Measurements from ENCODE around the gene ADIG. TPM values are rescaled to one million over a fixed set of nuclear protein-coding genes. Genes with fewer than 3 reads are reported as not detected.

ADIG gene
- total and polyA plus RNA-seq, 2 of the 8 experiments (the other 6 are each of a cell fraction or from before 2014, with no cell fraction given): not detected

- TF ChIP-seq TBP (IDR thresholded peaks at IDR 0.05; ENCODE audit: low read depth, low read length) (no peak), TCF12 (IDR thresholded peaks at IDR 0.05; ENCODE audit: low read depth, low read length) (no peak), RXRA (IDR thresholded peaks at IDR 0.05; ENCODE audit: insufficient read depth, low read depth, low read length) (no peak), SP4 (IDR thresholded peaks at IDR 0.05; ENCODE audit: low read length) (no peak)
These were observed 42.2 kb upstream of the ADIG start (continued) for GRCh38 chr20:38538789-38539188.
